Uterus (tissue), 2 donors: ENCODE results near the gene SPATA31E1.

Experiments used
- CTCF ChIP-seq, 4 experiments: fragments of 200-600 bp in 2 of 4; fragments of 450-650 bp in 2 of 4; sonication (generic) in 2 of 4; IDR thresholded peaks; one replicate each; pipeline ENCODE4 v1.5.1; 2016 to 2019; ENCODE audit warnings: antibody characterized with exemption in 4 of 4, mild to moderate bottlenecking in 2 of 4, moderate library complexity in 1 of 4
- POLR2A ChIP-seq, 2 donors: fragments of 450-650 bp; IDR thresholded peaks; one replicate each; pipeline ENCODE4 v1.6.1; 2016; ENCODE audit warnings: antibody characterized with exemption in 2 of 2, mild to moderate bottlenecking in 1 of 2, moderate library complexity in 1 of 2

GRCh38 chr9:87896891-87897290, 14.2 kb downstream of the SPATA31E1 start:
- no peak for TF ChIP-seq POLR2A (IDR thresholded peaks at IDR 0.05)
- TF ChIP-seq CTCF (IDR thresholded peaks at IDR 0.05), result no peak
